GM12864 (cell line): ENCODE results near the gene MAOA.
"Not testable (repeated sequence)": the region's sequence is repeated elsewhere in the genome, so short reads cannot be mapped to it uniquely, and the experiment has no call there.

Experiments
- DNase-seq: peaks from one replicate; pipeline ENCODE4 v3.0.0-alpha.2; 2011; ENCODE audit warnings: low read depth
- H3K4me3 ChIP-seq: 2 replicates; pipeline ENCODE4 v1.5.1; 2011; ENCODE audit warnings: mild to moderate bottlenecking, low read depth, low read length, control low read depth
- TF ChIP-seq, protein P1 (sequence below): IDR thresholded peaks from 2 replicates; pipeline ENCODE4 v1.5.1; 2011; ENCODE audit warnings: low read depth, mild to moderate bottlenecking, moderate library complexity, low read length, control low read depth, inconsistent platforms; ENCODE audit errors: missing control alignments

MAOA gene

DNA sequence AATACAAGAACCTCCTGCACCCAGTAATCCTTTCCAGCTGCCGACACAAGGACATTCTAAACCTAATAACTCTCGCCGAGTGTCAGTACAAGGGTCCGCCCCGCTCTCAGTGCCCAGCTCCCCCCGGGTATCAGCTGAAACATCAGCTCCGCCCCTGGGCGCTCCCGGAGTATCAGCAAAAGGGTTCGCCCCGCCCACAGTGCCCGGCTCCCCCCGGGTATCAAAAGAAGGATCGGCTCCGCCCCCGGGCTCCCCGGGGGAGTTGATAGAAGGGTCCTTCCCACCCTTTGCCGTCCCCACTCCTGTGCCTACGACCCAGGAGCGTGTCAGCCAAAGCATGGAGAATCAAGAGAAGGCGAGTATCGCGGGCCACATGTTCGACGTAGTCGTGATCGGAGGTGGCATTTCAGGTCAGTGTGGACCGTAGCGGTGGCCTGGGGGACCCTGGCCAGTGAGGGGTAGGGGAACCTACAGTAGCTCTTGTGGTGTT, at the start of gene MAOA:
Gene MAOA (plus strand): TSS at position 295 of the 490 bp plus-strand sequence. CDS start 43 bp downstream, at position 338.
- H3K4me3 ChIP-seq = peak within 1 kb of the TSS; percentile 46
- DNase-seq = no peak

DNA sequence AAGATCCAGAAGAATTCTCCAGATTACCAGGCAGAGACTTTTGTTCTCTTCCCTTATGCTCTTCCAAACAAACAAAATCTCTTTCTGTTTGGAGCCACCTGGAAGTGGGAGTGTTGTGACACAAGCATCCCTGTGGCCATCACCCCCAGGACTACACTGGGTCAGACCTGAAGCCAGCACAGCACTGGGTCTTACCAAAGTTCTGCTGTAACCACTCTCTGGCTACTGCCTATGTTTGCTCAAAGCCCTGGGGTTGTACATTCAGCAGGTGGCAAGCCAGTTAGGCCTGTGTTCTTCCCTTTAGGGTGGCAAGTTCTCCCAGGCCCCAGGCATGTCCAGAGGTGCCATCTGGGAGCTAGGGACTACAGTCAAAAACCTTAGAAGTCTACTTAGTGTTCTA, 43.7 kb upstream of the MAOA start:
- TF ChIP-seq, protein P1, sequence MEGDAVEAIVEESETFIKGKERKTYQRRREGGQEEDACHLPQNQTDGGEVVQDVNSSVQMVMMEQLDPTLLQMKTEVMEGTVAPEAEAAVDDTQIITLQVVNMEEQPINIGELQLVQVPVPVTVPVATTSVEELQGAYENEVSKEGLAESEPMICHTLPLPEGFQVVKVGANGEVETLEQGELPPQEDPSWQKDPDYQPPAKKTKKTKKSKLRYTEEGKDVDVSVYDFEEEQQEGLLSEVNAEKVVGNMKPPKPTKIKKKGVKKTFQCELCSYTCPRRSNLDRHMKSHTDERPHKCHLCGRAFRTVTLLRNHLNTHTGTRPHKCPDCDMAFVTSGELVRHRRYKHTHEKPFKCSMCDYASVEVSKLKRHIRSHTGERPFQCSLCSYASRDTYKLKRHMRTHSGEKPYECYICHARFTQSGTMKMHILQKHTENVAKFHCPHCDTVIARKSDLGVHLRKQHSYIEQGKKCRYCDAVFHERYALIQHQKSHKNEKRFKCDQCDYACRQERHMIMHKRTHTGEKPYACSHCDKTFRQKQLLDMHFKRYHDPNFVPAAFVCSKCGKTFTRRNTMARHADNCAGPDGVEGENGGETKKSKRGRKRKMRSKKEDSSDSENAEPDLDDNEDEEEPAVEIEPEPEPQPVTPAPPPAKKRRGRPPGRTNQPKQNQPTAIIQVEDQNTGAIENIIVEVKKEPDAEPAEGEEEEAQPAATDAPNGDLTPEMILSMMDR = no peak
- H3K4me3 ChIP-seq = no peak overlapping the region
- DNase-seq = no peak

More for the DNA sequence above, at the start of gene MAOA:
- TF ChIP-seq, protein P1 = no peak

DNA sequence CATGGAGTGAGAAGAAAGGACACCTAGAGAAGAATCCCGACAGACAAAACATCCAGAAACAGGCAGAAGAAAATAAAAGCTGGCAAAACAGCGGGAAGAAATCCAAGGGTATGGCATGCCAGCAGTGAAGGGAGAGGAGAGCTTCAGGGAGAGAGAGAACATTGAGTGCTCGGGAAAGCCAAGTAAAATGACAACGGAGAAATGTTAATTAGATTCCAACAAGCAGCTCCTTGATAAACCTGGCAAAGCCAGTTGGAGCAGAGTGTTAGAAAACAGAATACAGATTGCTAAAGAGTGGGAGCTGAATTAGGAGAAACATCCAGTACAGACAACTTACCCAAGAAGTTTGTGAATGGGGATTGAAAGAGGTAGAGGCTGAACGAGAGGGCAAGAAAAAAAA, 40.4 kb upstream of the MAOA start:
- TF ChIP-seq, protein P1 = no peak
- no peak overlapping the region for H3K4me3 ChIP-seq
- DNase-seq = no peak

DNA sequence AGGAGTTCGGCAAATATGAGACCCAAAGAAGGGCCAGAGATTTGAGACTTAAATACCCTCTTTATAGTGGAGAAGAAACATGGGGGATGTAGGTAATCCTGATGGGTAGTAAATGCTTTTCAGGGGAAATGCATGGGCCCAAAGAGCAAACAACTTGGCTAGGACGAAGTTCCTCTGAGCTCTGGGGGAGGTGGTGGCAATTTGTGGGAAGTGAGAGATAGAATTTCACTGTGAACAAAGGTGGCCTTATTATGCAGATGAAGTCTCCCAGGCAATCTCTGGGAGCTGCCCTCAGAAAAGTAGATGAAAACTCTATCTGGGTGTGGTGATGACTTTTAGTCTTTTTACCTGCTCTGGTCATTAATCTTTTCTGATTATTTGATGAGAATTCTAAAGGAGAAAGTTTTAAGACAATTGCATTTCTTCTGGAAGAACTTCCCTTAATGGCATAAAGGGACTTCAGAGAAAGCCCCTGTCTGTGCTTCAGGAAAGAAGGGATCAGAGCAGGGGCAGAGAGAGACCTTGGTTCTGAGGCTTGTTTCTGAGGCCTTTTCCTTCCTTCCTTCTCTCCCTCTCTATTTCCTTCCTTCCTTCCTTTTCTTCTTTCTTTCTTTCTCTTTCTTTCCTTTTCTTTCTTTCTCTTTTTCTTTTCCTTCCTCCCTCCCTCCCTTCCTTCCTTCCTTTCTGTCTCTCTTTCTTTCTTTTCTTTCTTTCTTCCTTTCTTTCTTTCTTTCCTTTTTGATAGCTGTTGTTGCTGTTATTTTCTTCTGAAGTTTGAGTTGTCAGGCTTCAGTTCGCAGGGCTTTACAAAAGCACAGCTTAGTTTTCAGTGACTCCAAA, 37.5 kb upstream of the MAOA start:
- TF ChIP-seq, protein P1 = no peak
- H3K4me3 ChIP-seq = no peak overlapping the region
- no peak for DNase-seq

DNA sequence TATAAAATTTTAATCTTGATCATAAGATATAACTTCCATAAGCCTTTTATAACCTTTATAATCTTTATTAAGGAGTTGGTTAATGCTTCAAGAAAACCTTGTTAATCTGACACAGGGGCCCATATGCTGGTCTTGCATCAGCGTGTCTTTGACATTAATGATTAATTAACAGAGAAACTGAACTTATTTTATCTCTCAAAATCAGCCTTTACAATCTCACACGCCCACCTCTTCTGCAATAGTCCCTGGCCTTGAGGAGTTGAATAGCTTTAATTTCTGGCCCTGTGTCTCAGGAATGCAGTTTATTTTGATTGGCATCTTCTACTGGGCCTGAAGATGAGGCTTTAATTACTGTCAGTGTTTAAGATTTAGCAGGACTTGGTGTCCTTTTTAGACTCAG, 36.2 kb upstream of the MAOA start:
- DNase-seq, H3K4me3 ChIP-seq: not testable (repeated sequence)

DNA sequence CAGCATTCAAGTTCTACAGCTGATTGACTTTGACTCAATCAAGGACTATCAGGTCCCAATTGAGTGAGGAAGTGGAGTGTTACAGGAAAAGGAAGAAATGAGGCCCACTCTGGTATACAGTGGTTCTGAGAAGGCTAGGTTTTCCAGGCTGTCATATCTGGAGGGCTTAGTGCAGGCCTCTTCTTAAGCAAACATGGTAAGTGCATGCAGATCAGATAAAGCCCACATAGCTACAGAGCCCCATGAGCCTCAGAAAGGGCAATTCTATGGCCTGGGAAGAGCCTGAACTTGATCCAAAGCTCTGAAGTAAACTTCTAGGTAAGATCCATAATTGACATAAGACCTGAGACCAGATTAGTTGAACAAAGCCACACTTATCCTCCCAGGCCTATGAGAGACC, 29.0 kb upstream of the MAOA start:
- no peak for DNase-seq
- no peak overlapping the region for H3K4me3 ChIP-seq
- TF ChIP-seq, protein P1 = no peak

DNA sequence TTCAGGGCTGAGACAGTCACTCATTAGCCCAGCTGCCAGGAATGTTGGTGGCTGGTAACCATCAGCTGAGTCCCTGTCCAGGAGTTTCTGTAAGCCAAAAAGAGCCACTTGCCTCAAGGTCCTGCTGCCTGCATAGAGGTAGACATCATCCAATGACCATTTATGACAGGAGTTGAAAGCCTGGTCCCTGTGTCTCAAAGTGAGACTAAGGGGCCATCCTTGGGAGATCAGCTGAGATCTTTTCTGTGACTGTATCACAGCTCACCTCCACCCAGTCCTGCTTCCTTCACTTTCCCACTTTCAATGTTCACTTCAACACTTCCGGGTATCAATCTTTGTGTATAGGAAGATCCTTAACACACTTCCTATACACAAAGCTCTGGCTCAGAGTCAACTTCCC, 28.4 kb upstream of the MAOA start:
- TF ChIP-seq, protein P1 = no peak
- H3K4me3 ChIP-seq = no peak overlapping the region
- no peak for DNase-seq
